Activated B cell treated with CpG ODN at 0.5 μM for 24 hours (primary cell): ENCODE data around the gene MYO1H. TPM values are rescaled to one million over a fixed set of nuclear protein-coding genes. Genes with fewer than 3 reads are reported as not detected.

Experiments used
- ATAC-seq: fragments of 200-7000 bp; cut with Tn5 transposase; one replicate; pipeline ENCODE4 v1.10.0; 2021; ENCODE audit warnings: low read depth, mild to moderate bottlenecking, moderate library complexity
- CTCF ChIA-PET: fragments of 350-600 bp; sonication (Branson Sonifier 250); formaldehyde crosslinking; loops from one replicate; lab custom pipeline; 2021; ENCODE audit warnings: antibody characterized with exemption; lab: Charles Lee
- POLR2A ChIA-PET: fragments of 350-600 bp; sonication (Branson Sonifier 250); formaldehyde crosslinking; loops from one replicate; lab custom pipeline; 2021; ENCODE audit warnings: antibody characterized with exemption; lab: Charles Lee
- DNase-seq: peaks from one replicate; pipeline ENCODE4 v3.0.0; 2022
- H3K27ac Mint-ChIP-seq: one replicate; pipeline ENCODE4 v1.8.0; 2020; ENCODE audit warnings: mixed read lengths
- H3K27me3 Mint-ChIP-seq: one replicate; pipeline ENCODE4 v1.8.0; 2021; ENCODE audit warnings: mixed read lengths
- H3K36me3 Mint-ChIP-seq: one replicate; pipeline ENCODE4 v1.8.0; 2021; ENCODE audit warnings: low read depth, mixed read lengths
- H3K4me1 Mint-ChIP-seq: one replicate; pipeline ENCODE4 v1.8.0; 2021; ENCODE audit warnings: mixed read lengths
- H3K4me3 Mint-ChIP-seq: one replicate; pipeline ENCODE4 v1.8.0; 2020; ENCODE audit warnings: mild to moderate bottlenecking, mixed read lengths
- H3K9me3 Mint-ChIP-seq: one replicate; pipeline ENCODE4 v1.8.0; 2020; ENCODE audit warnings: mixed read lengths
- intact Hi-C: fragments of 100-400 bp; cut with micrococcal nuclease; formaldehyde crosslinking; loops from one replicate; pipeline ENCODE4 v1.15.1; 2024
- total RNA-seq: library from RNA; stranded (reverse); gene quantifications from 2 replicates; pipeline ENCODE4 v1.2.3, GENCODE V29; 2022
- TF ChIP-seq, protein P1 (sequence below): fragments of 200-600 bp; IDR thresholded peaks from one replicate; pipeline ENCODE4 v1.8.0; 2022; ENCODE audit warnings: antibody characterized with exemption, mild to moderate bottlenecking

MYO1H gene
- total RNA-seq, 1 donor from 2014 or later, result not detected

DNA sequence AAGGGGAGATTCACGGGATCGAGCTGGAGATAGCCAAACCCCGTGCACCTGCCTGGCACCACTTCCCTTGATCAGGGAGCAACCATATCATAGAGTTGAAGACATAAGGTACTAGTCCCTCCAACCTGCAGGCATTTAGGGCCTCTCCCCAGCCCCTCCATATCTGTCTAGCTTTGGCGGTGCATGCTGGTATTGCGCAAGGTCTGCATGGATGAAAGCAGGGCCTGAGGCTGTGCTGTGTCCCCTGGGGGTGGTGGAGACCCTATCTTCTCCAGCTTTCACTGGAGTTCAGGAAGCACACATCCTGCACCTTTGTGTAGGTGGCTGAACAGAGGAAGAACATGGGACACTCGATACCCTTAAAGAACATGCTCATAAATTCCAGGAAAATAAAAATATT, 82.5 kb downstream of the MYO1H start:
- peaks cover 1% of the 10 kb centered on the region for H3K27me3 Mint-ChIP-seq
- DNase-seq (no peak), ATAC-seq (no peak)
- H3K9me3 Mint-ChIP-seq, result no peaks in the 10 kb centered on the region
- peaks cover 11% of the 10 kb centered on the region for H3K4me1 Mint-ChIP-seq
- ChIA-PET CTCF (interaction anchor here (1.1 kb wide), 1 partner anchor 344 kb away, joined by 4 read pairs; no protein-coding TSS in a partner anchor), POLR2A (no interaction called here)
- H3K27ac Mint-ChIP-seq, result no peak overlapping the region
- TF ChIP-seq, protein P1, sequence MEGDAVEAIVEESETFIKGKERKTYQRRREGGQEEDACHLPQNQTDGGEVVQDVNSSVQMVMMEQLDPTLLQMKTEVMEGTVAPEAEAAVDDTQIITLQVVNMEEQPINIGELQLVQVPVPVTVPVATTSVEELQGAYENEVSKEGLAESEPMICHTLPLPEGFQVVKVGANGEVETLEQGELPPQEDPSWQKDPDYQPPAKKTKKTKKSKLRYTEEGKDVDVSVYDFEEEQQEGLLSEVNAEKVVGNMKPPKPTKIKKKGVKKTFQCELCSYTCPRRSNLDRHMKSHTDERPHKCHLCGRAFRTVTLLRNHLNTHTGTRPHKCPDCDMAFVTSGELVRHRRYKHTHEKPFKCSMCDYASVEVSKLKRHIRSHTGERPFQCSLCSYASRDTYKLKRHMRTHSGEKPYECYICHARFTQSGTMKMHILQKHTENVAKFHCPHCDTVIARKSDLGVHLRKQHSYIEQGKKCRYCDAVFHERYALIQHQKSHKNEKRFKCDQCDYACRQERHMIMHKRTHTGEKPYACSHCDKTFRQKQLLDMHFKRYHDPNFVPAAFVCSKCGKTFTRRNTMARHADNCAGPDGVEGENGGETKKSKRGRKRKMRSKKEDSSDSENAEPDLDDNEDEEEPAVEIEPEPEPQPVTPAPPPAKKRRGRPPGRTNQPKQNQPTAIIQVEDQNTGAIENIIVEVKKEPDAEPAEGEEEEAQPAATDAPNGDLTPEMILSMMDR, result no peak
- intact Hi-C loops, result no loop called here
- H3K36me3 Mint-ChIP-seq, result no peaks in the 10 kb centered on the region
- H3K4me3 Mint-ChIP-seq, result no peak overlapping the region

DNA sequence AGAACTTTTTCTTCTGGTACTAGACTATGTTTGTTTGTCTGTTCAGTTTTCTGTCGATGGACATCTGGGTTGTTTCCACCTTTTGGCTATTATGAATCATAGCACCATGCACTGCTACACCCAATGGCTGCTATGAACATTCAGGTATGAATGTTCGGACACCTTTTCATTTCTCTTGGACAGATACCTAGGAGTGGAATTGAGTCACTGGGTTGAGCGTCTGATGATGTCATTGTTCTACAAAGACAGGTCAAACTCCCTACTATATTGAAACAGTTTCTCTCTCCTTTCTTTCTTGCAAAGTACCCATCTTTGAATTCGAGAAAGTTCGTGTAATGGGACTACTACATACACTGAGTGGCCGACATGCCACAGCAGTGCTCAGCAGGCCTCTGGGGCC, 84.7 kb downstream of the MYO1H start:
- ChIA-PET CTCF (interaction anchor here (1.0 to 3.0 kb wide), 3 partner anchors 11 to 343 kb away, joined by 3 to 12 read pairs (median 5); no protein-coding TSS in a partner anchor), POLR2A (no interaction called here)
- DNase-seq (no peak), ATAC-seq (no peak)
- Mint-ChIP-seq H3K4me1 (peaks cover 11% of the 10 kb centered on the region), H3K27me3 (peaks cover 1% of the 10 kb centered on the region), H3K36me3 (no peaks in the 10 kb centered on the region), H3K9me3 (no peaks in the 10 kb centered on the region), H3K4me3 (no peak overlapping the region), H3K27ac (no peak overlapping the region)
- TF ChIP-seq, protein P1, result no peak
- intact Hi-C loops, result loop anchor here (1.0 kb wide), 1 partner anchor 343 kb away; no protein-coding TSS in a partner anchor

DNA sequence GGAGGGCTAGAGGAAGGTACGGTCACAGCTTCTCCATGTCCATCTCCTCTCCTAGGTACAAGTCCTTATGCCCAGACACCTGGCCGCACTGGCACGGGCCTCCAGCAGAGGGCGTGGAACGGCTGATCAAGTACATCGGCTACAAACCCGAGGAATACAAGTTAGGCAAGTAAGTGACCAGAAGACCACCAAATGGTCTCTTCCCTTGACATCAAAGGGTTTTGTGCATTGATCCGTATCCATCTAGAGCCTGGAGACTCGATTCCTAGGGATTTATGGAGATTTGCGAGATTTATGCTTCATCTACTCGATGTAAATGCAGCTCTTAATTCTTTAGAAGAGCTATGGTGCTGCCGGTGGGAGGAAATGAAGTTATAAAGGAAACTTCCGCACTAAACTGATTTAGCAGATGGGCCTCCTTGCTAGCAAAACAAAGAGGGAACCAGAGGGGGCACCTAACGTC, 85.2 kb downstream of the MYO1H start:
- TF ChIP-seq, protein P1, result no peak
- ChIA-PET CTCF (interaction anchor here (0.7 to 3.0 kb wide), 5 partner anchors 11 to 344 kb away, joined by 3 to 12 read pairs (median 4); no protein-coding TSS in a partner anchor), POLR2A (no interaction called here)

DNA sequence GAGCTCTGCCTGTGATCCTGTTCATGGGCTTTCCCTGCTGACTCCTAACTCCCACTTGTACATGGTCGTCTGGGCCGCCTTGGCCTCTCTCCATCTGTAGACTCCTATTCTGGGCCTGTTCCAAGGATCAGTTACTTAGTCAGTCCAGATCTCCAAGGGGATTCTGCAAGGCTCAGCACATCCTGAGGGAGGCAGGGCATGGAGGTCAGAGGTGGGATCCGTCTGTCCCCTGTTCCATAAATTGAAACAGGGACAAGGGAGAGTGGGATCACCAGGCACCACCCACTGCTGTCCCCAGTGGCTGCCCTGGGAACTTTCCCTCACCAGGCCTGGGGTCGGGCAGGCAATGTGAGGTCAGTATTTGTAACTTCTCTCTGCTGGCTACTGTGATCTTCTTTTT, 85.9 kb downstream of the MYO1H start:
- H3K27me3 Mint-ChIP-seq, result no peaks in the 10 kb centered on the region
- H3K9me3 Mint-ChIP-seq, result no peaks in the 10 kb centered on the region
- H3K4me3 Mint-ChIP-seq, result no peak overlapping the region
- ChIA-PET CTCF (interaction anchor here (0.7 to 3.0 kb wide), 5 partner anchors 10 to 344 kb away, joined by 3 to 12 read pairs (median 4); no protein-coding TSS in a partner anchor), POLR2A (no interaction called here)
- H3K4me1 Mint-ChIP-seq, result peaks cover 11% of the 10 kb centered on the region
- no peak overlapping the region for H3K27ac Mint-ChIP-seq
- no peak for ATAC-seq
- H3K36me3 Mint-ChIP-seq, result no peaks in the 10 kb centered on the region
- DNase-seq, result no peak
- intact Hi-C loops, result no loop called here
- TF ChIP-seq, protein P1, result no peak

More for the DNA sequence above, 85.2 kb downstream of the MYO1H start:
- DNase-seq (peak; percentile 61), ATAC-seq (peak; percentile 64)
- no peaks in the 10 kb centered on the region for H3K36me3 Mint-ChIP-seq
- H3K27ac Mint-ChIP-seq, result no peak overlapping the region
- H3K4me1 Mint-ChIP-seq, result peaks cover 11% of the 10 kb centered on the region
- H3K4me3 Mint-ChIP-seq, result no peak overlapping the region
- intact Hi-C loops, result loop anchor here (1.0 kb wide), 1 partner anchor 342 kb away; no protein-coding TSS in a partner anchor
- peaks cover 1% of the 10 kb centered on the region for H3K27me3 Mint-ChIP-seq
- no peaks in the 10 kb centered on the region for H3K9me3 Mint-ChIP-seq

DNA sequence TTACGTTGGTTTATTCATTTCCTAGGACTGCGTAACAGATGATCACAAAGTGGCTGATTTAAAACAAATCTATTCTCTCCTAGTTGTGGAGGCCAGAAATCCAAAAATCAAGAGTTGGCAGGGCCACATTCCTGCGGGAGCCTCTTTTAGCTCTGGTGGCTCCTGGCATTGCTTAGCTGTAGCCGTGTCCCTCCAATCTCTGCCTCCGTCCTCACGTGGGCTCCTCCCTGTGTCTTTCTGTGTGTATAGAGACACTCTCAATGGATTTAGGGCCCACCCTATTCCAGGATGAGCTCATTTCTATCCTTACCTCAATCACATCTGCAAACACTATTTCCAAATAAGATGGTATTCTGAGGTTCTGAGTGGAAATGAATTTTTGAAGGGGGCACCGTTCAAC, 86.9 kb downstream of the MYO1H start:
- CTCF ChIA-PET, result no interaction called here
- Mint-ChIP-seq H3K27me3 (no peaks in the 10 kb centered on the region), H3K9me3 (no peaks in the 10 kb centered on the region), H3K27ac (no peak overlapping the region), H3K4me3 (no peak overlapping the region), H3K36me3 (no peaks in the 10 kb centered on the region), H3K4me1 (peaks cover 11% of the 10 kb centered on the region)
- intact Hi-C loops, result no loop called here
- POLR2A ChIA-PET, result no interaction called here
- DNase-seq, result no peak
- TF ChIP-seq, protein P1, result no peak
- no peak for ATAC-seq
